ENCODE measurements around the gene MON1B.
"Not testable (repeated sequence)": the region's sequence is repeated elsewhere in the genome, so short reads cannot be mapped to it uniquely, and the experiment has no call there.

MON1B gene

GRCh38 chr16:77166726-77167125, 24.3 kb upstream of the MON1B start:
- no peak overlapping the region for H3K27ac ChIP-seq
- no peak for TF ChIP-seq CTCF (conservative IDR thresholded peaks at IDR 0.05)

- no peak overlapping the region for H3K27ac ChIP-seq
- no peak for TF ChIP-seq CTCF (conservative IDR thresholded peaks at IDR 0.05)
Observed at GRCh38 chr16:77168901-77169300, 22.1 kb upstream of the MON1B start.

GRCh38 chr16:77169650-77170236, 21.2 kb upstream of the MON1B start:
- peak; percentile 62 for TF ChIP-seq CTCF (conservative IDR thresholded peaks at IDR 0.05)
- H3K27ac ChIP-seq, result no peak overlapping the region

GRCh38 chr16:77170805-77171204, 20.2 kb upstream of the MON1B start:
- TF ChIP-seq CTCF (conservative IDR thresholded peaks at IDR 0.05), result no peak
- no peak overlapping the region for H3K27ac ChIP-seq

GRCh38 chr16:77171745-77172635, 19.0 kb upstream of the MON1B start:
- peak; percentile 75 for TF ChIP-seq CTCF (conservative IDR thresholded peaks at IDR 0.05)
- H3K27ac ChIP-seq, result no peak overlapping the region

GRCh38 chr16:77172951-77173350, 18.0 kb upstream of the MON1B start:
- TF ChIP-seq CTCF (conservative IDR thresholded peaks at IDR 0.05), result no peak
- H3K27ac ChIP-seq, result no peak overlapping the region

- no peak overlapping the region for H3K27ac ChIP-seq
- no peak for TF ChIP-seq CTCF (conservative IDR thresholded peaks at IDR 0.05)
Observed at GRCh38 chr16:77183137-77183536, 7.9 kb upstream of the MON1B start.

- H3K27ac ChIP-seq, result not testable (repeated sequence)
Observed at GRCh38 chr16:77186298-77186697, 4.7 kb upstream of the MON1B start.
